ENCODE data around the gene PHC2. TPM values are rescaled to one million over a fixed set of nuclear protein-coding genes. Genes with fewer than 3 reads are reported as not detected.
A peak's percentile ranks its signal among the peaks of the same experiment; 100 is the strongest.

Gene PHC2
- total and polyA plus RNA-seq, 2 donors from 2014 or later = 118 to 149 TPM

DNA sequence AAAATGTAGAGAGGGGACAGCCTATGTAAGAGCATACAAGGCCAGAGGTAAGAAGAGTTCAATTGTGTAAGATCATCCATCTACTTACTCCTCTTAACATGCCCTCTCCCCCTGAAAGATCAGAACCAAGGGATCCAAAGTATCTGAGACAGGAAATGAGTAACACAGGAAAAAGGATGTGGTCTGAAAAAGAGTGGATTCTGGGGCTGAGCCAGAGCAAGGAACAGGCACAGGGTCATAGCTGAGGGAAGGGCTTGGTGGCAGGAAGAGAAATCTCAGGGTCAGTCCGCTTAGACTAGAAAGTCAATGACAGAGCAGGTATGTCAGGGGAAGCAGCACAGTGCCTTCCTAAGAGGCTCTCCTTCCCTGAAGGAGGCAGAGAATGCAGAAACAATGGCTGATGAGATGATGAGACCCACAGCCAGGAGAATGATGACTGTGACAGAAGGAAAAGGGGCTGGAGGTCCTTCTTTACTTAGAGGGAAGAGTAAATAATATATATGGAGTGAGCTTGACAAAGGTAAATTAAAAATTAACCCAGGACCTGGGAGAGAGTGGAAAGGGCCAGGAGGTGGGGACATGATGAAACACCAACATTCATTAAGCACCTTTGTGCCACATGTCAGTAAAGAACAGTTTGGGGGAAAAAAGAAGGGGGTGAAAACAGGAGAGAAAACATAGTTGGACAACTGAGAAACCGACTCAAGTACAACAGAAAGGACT, 83.8 kb downstream of the PHC2 start:
- Histone ChIP-seq H3K4me1 (ENCODE audit: control insufficient read depth in 2 of 3, insufficient read depth in 2 of 3, low read depth in 1 of 3, low read length in 3 of 3) (peaks cover 18 to 53% (median 37%) of the 10 kb centered on the region in 3 donors), H3K9me3 (ENCODE audit: control insufficient read depth in 2 of 3, insufficient read depth in 1 of 3, low read length in 3 of 3) (no peaks in the 10 kb centered on the region), H3K4me3 (ENCODE audit: low read length in 3 of 3) (peak overlapping the region; percentile 50 to 94 (median 67)), H3K9ac (ENCODE audit: low read length in 3 of 3) (peak overlapping the region; percentile 20 to 87 (median 43)), H3K36me3 (ENCODE audit: control insufficient read depth in 2 of 3, insufficient read depth in 3 of 3, low read length in 3 of 3) (peaks cover 0 to 7% (median 4%) of the 10 kb centered on the region in 3 donors), H3K27me3 (ENCODE audit: control insufficient read depth, insufficient read depth, low read length) (no peaks in the 10 kb centered on the region), H3K27ac (ENCODE audit: low read depth in 2 of 2, low read length in 2 of 2) (peak overlapping the region; percentile 91 to 95)
- DNase-seq (peak in 2 of 5 donors; percentile 36 to 73), FAIRE-seq (no peak)
- intact Hi-C loops (cut with DNase I) = no loop called here
- TF ChIP-seq, protein P1, sequence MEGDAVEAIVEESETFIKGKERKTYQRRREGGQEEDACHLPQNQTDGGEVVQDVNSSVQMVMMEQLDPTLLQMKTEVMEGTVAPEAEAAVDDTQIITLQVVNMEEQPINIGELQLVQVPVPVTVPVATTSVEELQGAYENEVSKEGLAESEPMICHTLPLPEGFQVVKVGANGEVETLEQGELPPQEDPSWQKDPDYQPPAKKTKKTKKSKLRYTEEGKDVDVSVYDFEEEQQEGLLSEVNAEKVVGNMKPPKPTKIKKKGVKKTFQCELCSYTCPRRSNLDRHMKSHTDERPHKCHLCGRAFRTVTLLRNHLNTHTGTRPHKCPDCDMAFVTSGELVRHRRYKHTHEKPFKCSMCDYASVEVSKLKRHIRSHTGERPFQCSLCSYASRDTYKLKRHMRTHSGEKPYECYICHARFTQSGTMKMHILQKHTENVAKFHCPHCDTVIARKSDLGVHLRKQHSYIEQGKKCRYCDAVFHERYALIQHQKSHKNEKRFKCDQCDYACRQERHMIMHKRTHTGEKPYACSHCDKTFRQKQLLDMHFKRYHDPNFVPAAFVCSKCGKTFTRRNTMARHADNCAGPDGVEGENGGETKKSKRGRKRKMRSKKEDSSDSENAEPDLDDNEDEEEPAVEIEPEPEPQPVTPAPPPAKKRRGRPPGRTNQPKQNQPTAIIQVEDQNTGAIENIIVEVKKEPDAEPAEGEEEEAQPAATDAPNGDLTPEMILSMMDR (IDR thresholded peaks at IDR 0.05; ENCODE audit: borderline replicate concordance, extremely low read depth, insufficient read depth) = no peak

DNA sequence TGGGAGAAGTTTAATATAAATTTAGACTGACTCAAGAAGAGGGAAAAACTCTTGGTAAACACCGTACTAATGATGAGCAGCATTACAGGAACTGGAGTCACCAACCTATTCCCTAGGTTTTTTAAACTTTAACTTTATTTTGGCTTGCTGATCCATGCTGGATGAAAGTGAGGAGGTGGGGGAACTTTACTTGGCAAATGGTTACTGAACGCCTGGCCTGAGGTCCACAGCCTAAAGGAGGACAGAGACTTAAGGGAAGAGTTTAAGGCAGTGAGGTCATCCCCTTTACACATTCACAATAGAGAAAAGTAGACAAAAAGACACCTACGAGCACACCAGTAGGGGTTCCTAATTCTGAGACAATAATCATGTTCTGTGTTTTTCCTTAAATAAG, 84.4 kb downstream of the PHC2 start:
- Histone ChIP-seq H3K27me3 (ENCODE audit: control insufficient read depth, insufficient read depth, low read length) (no peaks in the 10 kb centered on the region), H3K9ac (ENCODE audit: low read length in 3 of 3) (peak overlapping the region; percentile 20 to 87 (median 50)), H3K9me3 (ENCODE audit: control insufficient read depth in 2 of 3, insufficient read depth in 1 of 3, low read length in 3 of 3) (no peaks in the 10 kb centered on the region), H3K27ac (ENCODE audit: low read depth in 2 of 2, low read length in 2 of 2) (peak overlapping the region; percentile 91 to 95), H3K4me1 (ENCODE audit: control insufficient read depth in 2 of 3, insufficient read depth in 2 of 3, low read depth in 1 of 3, low read length in 3 of 3) (peaks cover 18 to 59% (median 42%) of the 10 kb centered on the region in 3 donors), H3K4me3 (ENCODE audit: low read length in 3 of 3) (peak overlapping the region in 2 of 3 donors; percentile 67 to 94), H3K36me3 (ENCODE audit: control insufficient read depth in 2 of 3, insufficient read depth in 3 of 3, low read length in 3 of 3) (peaks cover 0 to 7% (median 4%) of the 10 kb centered on the region in 3 donors)
- intact Hi-C loops (cut with DNase I) = no loop called here
- peak; percentile 61 for FAIRE-seq
- TF ChIP-seq, protein P1 (IDR thresholded peaks at IDR 0.05; ENCODE audit: borderline replicate concordance, extremely low read depth, insufficient read depth) = no peak
- DNase-seq = no peak

- Histone ChIP-seq H3K27me3 (ENCODE audit: control insufficient read depth, insufficient read depth, low read length) (no peaks in the 10 kb centered on the region), H3K4me1 (ENCODE audit: control insufficient read depth in 2 of 3, insufficient read depth in 2 of 3, low read depth in 1 of 3, low read length in 3 of 3) (peaks cover 18 to 74% (median 51%) of the 10 kb centered on the region in 3 donors), H3K36me3 (ENCODE audit: control insufficient read depth in 2 of 3, insufficient read depth in 3 of 3, low read length in 3 of 3) (peaks cover 0 to 8% (median 7%) of the 10 kb centered on the region in 3 donors), H3K9me3 (ENCODE audit: control insufficient read depth in 2 of 3, insufficient read depth in 1 of 3, low read length in 3 of 3) (no peaks in the 10 kb centered on the region), H3K27ac (ENCODE audit: low read depth in 2 of 2, low read length in 2 of 2) (peak overlapping the region; percentile 15 to 95), H3K4me3 (ENCODE audit: low read length in 3 of 3) (peak overlapping the region in 1 of 3 donors; percentile 5), H3K9ac (ENCODE audit: low read length in 3 of 3) (no peak overlapping the region)
- TF ChIP-seq, protein P1 (IDR thresholded peaks at IDR 0.05; ENCODE audit: borderline replicate concordance, extremely low read depth, insufficient read depth) = no peak
- intact Hi-C loops (cut with DNase I) = no loop called here
- DNase-seq (no peak), FAIRE-seq (no peak)
Observed at GRCh38 chr1:33344896-33345560, 85.9 kb downstream of the PHC2 start.

Measured in kidney (tissue), 14 donors.